ENCODE measurements around the gene ME3. TPM values are rescaled to one million over a fixed set of nuclear protein-coding genes. Genes with fewer than 3 reads are reported as not detected.
"Not testable (repeated sequence)": the region's sequence is repeated elsewhere in the genome, so short reads cannot be mapped to it uniquely, and the experiment has no call there.

ME3 gene
- total RNA-seq, 1 experiment from 2014 or later = 1.8 TPM

- TF ChIP-seq MLX (CRISPR knock-in tag; IDR thresholded peaks at IDR 0.05) (no peak), TP53 (CRISPR knock-in tag; IDR thresholded peaks at IDR 0.05) (no peak), SP1 (CRISPR knock-in tag; conservative IDR thresholded peaks at IDR 0.05) (no peak), FOXJ3 (CRISPR knock-in tag; IDR thresholded peaks at IDR 0.05; ENCODE audit: borderline replicate concordance) (no peak), FOXK1 (CRISPR knock-in tag; IDR thresholded peaks at IDR 0.05) (no peak), NFYB (CRISPR knock-in tag; conservative IDR thresholded peaks at IDR 0.05; ENCODE audit: low read depth) (no peak), FOXP4 (CRISPR knock-in tag; IDR thresholded peaks at IDR 0.05) (no peak), ZBTB43 (CRISPR knock-in tag; IDR thresholded peaks at IDR 0.05) (no peak), ZNF138 (CRISPR knock-in tag; conservative IDR thresholded peaks at IDR 0.05) (no peak)
- TF ChIP-seq, protein P1, sequence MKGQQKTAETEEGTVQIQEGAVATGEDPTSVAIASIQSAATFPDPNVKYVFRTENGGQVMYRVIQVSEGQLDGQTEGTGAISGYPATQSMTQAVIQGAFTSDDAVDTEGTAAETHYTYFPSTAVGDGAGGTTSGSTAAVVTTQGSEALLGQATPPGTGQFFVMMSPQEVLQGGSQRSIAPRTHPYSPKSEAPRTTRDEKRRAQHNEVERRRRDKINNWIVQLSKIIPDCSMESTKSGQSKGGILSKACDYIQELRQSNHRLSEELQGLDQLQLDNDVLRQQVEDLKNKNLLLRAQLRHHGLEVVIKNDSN (CRISPR knock-in tag; IDR thresholded peaks at IDR 0.05) = no peak
- TF ChIP-seq, protein P2, sequence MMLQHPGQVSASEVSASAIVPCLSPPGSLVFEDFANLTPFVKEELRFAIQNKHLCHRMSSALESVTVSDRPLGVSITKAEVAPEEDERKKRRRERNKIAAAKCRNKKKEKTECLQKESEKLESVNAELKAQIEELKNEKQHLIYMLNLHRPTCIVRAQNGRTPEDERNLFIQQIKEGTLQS (CRISPR knock-in tag; conservative IDR thresholded peaks at IDR 0.05) = no peak
- H3K4me1 Mint-ChIP-seq = peaks cover 19% of the 10 kb centered on the region
- peaks cover 8% of the 10 kb centered on the region for H3K9me3 Mint-ChIP-seq
- ChIA-PET CTCF (interaction anchor here (3.6 kb wide), 1 partner anchor 13 kb away, joined by 20 read pairs; no protein-coding TSS in a partner anchor), POLR2A (no interaction called here)
- H3K27ac Mint-ChIP-seq = no peak overlapping the region
- H3K36me3 Mint-ChIP-seq = no peaks in the 10 kb centered on the region
- no peak for DNase-seq (ENCODE audit: low spot score)
- H3K4me3 Mint-ChIP-seq = no peak overlapping the region
- H3K27me3 Mint-ChIP-seq (ENCODE audit: low read depth) = no peaks in the 10 kb centered on the region
- ATAC-seq = no peak
Measured at GRCh38 chr11:86620891-86621521, 51.4 kb downstream of the ME3 start.

- H3K27ac Mint-ChIP-seq; ATAC-seq; H3K36me3 Mint-ChIP-seq; POLR2A ChIA-PET; H3K27me3 Mint-ChIP-seq (ENCODE audit: low read depth); H3K4me3 Mint-ChIP-seq; DNase-seq (ENCODE audit: low spot score): not testable (repeated sequence)
- CTCF ChIA-PET = interaction anchor here (3.6 kb wide), 1 partner anchor 11 kb away, joined by 20 read pairs; no protein-coding TSS in a partner anchor
- Mint-ChIP-seq H3K9me3 (peaks cover 10% of the 10 kb centered on the region), H3K4me1 (peaks cover 19% of the 10 kb centered on the region)
Measured at GRCh38 chr11:86619428-86619827, 53.0 kb downstream of the ME3 start.

- H3K36me3 Mint-ChIP-seq = no peaks in the 10 kb centered on the region
- TF ChIP-seq ZBTB43 (CRISPR knock-in tag; IDR thresholded peaks at IDR 0.05) (no peak), NFYB (CRISPR knock-in tag; conservative IDR thresholded peaks at IDR 0.05; ENCODE audit: low read depth) (no peak), PRDM15 (CRISPR knock-in tag; IDR thresholded peaks at IDR 0.05) (no peak), FOXJ3 (CRISPR knock-in tag; IDR thresholded peaks at IDR 0.05; ENCODE audit: borderline replicate concordance) (no peak), TCF7 (CRISPR knock-in tag; IDR thresholded peaks at IDR 0.05; ENCODE audit: low read depth) (no peak), ZNF317 (CRISPR knock-in tag; IDR thresholded peaks at IDR 0.05; ENCODE audit: borderline replicate concordance, low read depth) (no peak)
- TF ChIP-seq, protein P2 (CRISPR knock-in tag; conservative IDR thresholded peaks at IDR 0.05) = no peak
- POLR2A ChIA-PET = no interaction called here
- H3K4me3 Mint-ChIP-seq = no peak overlapping the region
- H3K27me3 Mint-ChIP-seq (ENCODE audit: low read depth) = no peaks in the 10 kb centered on the region
- H3K9me3 Mint-ChIP-seq = peaks cover 20% of the 10 kb centered on the region
- CTCF ChIA-PET = interaction anchor here (0.7 to 3.6 kb wide), 3 partner anchors 9 to 23 kb away, joined by 4 to 20 read pairs (median 6); no protein-coding TSS in a partner anchor
- no peak for DNase-seq (ENCODE audit: low spot score)
- H3K4me1 Mint-ChIP-seq = peaks cover 15% of the 10 kb centered on the region
- no peak for ATAC-seq
- no peak overlapping the region for H3K27ac Mint-ChIP-seq
Measured at GRCh38 chr11:86617502-86617901, 54.9 kb downstream of the ME3 start.
